NCI-H1105 (cell line): ENCODE data around the gene PLCB1.
"Not testable (repeated sequence)": the region's sequence is repeated elsewhere in the genome, so short reads cannot be mapped to it uniquely, and the experiment has no call there.

Experiments used
- DNase-seq: peaks from one replicate; lab custom pipeline; 2025; lab: John Stamatoyannopoulos, UW

The PLCB1 gene

GRCh38 chr20:8131598-8132483, at the start of gene PLCB1:
Gene PLCB1, plus strand, starts transcription at chr20:8132266. Its CDS starts 386 bp downstream, at chr20:8132652.
- peak; percentile 91 for DNase-seq

GRCh38 chr20:8082989-8083388, 49.1 kb upstream of the PLCB1 start:
- peak; percentile 62 for DNase-seq

GRCh38 chr20:8089668-8090067, 42.4 kb upstream of the PLCB1 start:
- DNase-seq = no peak

- DNase-seq = peak; percentile 5
Measured at GRCh38 chr20:8094415-8094818, 37.6 kb upstream of the PLCB1 start.

- no peak for DNase-seq
Measured at GRCh38 chr20:8094850-8095249, 37.2 kb upstream of the PLCB1 start.

- no peak for DNase-seq
Measured at GRCh38 chr20:8095648-8096572, 36.2 kb upstream of the PLCB1 start.

- DNase-seq = no peak
Measured at GRCh38 chr20:8097307-8097706, 34.8 kb upstream of the PLCB1 start.

GRCh38 chr20:8104252-8104651, 27.8 kb upstream of the PLCB1 start:
- DNase-seq = no peak

- not testable (repeated sequence) for DNase-seq
Measured at GRCh38 chr20:8114612-8115011, 17.5 kb upstream of the PLCB1 start.

GRCh38 chr20:8115436-8115835, 16.6 kb upstream of the PLCB1 start:
- DNase-seq = no peak

GRCh38 chr20:8116067-8116811, 15.8 kb upstream of the PLCB1 start:
- no peak for DNase-seq

- DNase-seq = no peak
Measured at GRCh38 chr20:8117636-8118035, 14.4 kb upstream of the PLCB1 start.

- DNase-seq = no peak
Measured at GRCh38 chr20:8118039-8118438, 14.0 kb upstream of the PLCB1 start.

GRCh38 chr20:8118760-8119159, 13.3 kb upstream of the PLCB1 start:
- DNase-seq = no peak

GRCh38 chr20:8121666-8122065, 10.4 kb upstream of the PLCB1 start:
- DNase-seq = no peak

GRCh38 chr20:8124639-8125038, 7.4 kb upstream of the PLCB1 start:
- DNase-seq = no peak

- no peak for DNase-seq
Measured at GRCh38 chr20:8126181-8126580, 5.9 kb upstream of the PLCB1 start.

GRCh38 chr20:8126841-8127378, 5.2 kb upstream of the PLCB1 start:
- no peak for DNase-seq

- DNase-seq = no peak
Measured at GRCh38 chr20:8127553-8128255, 4.4 kb upstream of the PLCB1 start.

GRCh38 chr20:8128291-8129060, 3.6 kb upstream of the PLCB1 start:
- DNase-seq = no peak
